HG03175 (cell line): ENCODE results near the gene SLF2.

Experiments
- ATAC-seq: cut with Tn5 transposase; IDR thresholded peaks from one replicate; pipeline ENCODE4 v1.9.1; 2021; ENCODE audit warnings: mild to moderate bottlenecking, moderate library complexity; ENCODE audit not compliant: unreplicated experiment

SLF2 gene, protein sequence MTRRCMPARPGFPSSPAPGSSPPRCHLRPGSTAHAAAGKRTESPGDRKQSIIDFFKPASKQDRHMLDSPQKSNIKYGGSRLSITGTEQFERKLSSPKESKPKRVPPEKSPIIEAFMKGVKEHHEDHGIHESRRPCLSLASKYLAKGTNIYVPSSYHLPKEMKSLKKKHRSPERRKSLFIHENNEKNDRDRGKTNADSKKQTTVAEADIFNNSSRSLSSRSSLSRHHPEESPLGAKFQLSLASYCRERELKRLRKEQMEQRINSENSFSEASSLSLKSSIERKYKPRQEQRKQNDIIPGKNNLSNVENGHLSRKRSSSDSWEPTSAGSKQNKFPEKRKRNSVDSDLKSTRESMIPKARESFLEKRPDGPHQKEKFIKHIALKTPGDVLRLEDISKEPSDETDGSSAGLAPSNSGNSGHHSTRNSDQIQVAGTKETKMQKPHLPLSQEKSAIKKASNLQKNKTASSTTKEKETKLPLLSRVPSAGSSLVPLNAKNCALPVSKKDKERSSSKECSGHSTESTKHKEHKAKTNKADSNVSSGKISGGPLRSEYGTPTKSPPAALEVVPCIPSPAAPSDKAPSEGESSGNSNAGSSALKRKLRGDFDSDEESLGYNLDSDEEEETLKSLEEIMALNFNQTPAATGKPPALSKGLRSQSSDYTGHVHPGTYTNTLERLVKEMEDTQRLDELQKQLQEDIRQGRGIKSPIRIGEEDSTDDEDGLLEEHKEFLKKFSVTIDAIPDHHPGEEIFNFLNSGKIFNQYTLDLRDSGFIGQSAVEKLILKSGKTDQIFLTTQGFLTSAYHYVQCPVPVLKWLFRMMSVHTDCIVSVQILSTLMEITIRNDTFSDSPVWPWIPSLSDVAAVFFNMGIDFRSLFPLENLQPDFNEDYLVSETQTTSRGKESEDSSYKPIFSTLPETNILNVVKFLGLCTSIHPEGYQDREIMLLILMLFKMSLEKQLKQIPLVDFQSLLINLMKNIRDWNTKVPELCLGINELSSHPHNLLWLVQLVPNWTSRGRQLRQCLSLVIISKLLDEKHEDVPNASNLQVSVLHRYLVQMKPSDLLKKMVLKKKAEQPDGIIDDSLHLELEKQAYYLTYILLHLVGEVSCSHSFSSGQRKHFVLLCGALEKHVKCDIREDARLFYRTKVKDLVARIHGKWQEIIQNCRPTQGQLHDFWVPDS

GRCh38 chr10:100912605-100913469 lies at the start of gene SLF2:
Gene SLF2 (plus strand): TSS chr10:100912963. CDS start chr10:100913111, 148 bp downstream.
- ATAC-seq: peak; percentile 94

- no peak for ATAC-seq
Measured at GRCh38 chr10:100863433-100863832, 49.3 kb upstream of the SLF2 start.

GRCh38 chr10:100864036-100864885 lies 48.5 kb upstream of the SLF2 start:
- ATAC-seq: no peak

- ATAC-seq: no peak
Measured at GRCh38 chr10:100864978-100865377, 47.8 kb upstream of the SLF2 start.

GRCh38 chr10:100866010-100866409 lies 46.8 kb upstream of the SLF2 start:
- ATAC-seq: no peak

DNA sequence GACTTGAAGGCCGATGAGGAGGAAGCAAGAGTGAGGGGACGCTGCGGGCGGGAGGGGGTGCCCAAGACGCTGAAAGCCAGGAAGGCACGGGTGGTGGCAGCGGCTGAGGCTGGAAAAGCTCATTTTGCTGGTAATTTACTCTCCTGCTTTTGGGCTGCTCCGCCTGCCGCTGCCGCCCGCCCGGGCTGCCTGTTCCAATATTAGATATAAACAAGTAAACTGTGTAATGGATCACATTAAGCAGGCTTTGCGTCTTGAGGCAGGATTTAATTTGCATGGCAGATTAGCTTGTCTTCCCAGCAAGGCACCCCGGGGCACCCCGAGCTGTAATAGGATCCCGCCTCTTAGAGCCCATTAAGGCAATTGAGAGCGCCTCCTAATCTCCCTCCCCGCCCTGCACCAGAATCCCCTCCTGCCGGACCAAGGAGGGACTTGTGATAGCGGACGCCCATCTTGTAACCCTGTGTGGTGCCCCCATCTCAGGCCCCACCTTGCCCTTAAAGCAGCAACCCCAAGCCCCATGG lies 46.1 kb upstream of the SLF2 start:
- ATAC-seq: no peak

GRCh38 chr10:100867261-100867963 lies 45.4 kb upstream of the SLF2 start:
- no peak for ATAC-seq

DNA sequence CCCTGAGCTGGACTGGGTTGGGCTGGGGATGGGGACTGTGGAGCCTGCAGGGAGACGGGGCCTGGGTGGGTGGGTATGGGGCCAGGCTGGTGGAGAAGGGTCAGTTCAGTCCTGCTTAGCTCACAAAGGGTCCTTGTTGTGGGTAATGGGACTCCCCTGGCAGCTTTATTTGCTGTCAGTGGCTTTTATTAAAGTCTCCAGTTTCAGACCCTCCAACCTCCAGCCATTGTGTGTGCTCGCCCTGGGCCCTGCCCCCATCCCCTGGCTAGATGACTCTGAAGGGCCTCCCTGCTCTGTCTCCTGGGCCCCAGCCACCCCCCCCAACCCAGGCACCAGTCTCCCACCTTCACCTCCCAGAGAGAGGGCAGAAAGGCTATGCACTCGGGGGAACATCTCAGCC lies 44.4 kb upstream of the SLF2 start:
- no peak for ATAC-seq

DNA sequence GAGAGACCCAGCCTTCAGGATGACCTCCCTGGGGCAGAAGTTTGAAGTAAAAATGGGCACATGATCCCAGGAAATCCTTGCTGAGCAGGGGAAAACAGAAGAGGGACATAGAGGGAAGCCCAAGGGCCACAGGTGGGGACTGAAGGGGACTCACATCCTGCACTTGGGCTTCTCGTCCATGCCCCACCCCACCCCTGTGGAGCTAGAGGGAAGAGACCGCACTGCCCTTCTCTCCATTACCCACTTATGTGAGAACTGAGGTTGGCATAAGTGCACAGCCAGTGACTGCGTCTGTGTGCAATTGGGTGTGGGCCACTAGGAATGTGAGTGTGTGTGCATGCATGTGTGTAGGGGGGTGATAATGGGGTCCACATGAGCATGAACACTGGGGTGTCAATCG lies 43.4 kb upstream of the SLF2 start:
- ATAC-seq: no peak

DNA sequence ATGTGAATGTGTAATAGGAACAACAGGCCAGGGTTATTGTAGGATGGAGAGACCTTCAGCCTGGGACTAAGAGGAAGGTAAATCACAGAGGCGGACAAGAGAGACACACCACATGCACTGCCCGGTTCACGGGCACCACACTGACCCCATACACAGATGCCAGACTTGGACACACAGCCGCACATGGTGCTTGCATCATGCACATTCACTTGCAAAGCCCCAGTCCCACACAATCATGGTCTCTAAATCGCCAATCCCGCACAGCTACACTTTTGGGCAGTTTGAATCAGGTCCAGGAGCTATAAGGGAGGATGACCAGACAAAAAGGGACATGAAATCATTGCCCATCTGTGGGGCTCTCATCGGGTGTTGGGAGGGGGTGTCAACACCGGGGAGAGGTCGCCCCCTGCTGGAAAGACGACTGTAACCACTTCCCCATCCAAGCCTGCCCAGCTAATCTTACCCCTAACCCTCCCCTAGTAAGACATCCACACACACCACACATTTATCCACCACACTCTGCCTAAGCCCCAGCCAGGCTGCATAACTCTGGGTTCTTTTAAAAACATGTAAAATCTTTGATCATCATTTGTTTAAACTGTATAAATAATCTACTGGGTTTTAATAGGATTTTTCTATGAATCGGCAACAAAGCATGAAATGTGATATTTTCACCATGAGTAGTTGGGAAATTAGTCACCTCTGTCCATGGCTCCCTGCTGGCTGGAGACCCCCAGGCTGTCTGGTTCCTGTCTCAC lies 40.5 kb upstream of the SLF2 start:
- no peak for ATAC-seq

DNA sequence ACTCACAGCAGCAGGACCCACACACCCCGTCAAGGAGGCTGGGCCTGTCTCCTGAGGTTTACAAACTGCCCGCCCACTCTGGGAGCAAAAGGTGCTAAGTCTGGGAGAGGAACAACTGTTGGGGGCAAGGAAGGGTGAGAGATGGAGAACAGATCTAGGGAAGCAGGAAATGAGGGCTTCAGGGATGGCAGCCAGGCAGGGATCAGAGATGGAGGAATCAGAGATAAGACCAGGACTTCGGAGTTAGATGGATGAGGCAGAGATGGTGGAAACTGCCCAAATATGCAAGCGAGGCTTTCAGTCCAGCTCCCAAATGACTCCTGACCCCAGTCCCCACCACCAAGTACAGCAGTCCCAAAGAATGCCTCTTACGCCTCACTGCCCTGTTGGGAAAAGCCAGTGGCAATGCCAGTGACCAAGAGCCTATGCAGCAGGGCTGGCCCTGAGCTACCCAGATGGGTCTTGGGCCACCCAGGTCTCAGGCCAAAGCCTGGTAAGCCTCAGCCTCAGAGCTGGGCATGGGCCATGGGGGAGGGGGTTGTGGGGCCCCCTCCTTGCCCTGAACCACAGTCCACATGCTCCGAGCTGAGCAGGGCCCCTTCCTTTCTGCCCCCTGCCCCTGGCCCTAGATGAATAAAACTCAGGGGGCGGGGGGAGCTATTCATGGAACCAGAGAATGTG lies 39.5 kb upstream of the SLF2 start:
- no peak for ATAC-seq

GRCh38 chr10:100873827-100874326 lies 38.9 kb upstream of the SLF2 start:
- ATAC-seq: no peak

DNA sequence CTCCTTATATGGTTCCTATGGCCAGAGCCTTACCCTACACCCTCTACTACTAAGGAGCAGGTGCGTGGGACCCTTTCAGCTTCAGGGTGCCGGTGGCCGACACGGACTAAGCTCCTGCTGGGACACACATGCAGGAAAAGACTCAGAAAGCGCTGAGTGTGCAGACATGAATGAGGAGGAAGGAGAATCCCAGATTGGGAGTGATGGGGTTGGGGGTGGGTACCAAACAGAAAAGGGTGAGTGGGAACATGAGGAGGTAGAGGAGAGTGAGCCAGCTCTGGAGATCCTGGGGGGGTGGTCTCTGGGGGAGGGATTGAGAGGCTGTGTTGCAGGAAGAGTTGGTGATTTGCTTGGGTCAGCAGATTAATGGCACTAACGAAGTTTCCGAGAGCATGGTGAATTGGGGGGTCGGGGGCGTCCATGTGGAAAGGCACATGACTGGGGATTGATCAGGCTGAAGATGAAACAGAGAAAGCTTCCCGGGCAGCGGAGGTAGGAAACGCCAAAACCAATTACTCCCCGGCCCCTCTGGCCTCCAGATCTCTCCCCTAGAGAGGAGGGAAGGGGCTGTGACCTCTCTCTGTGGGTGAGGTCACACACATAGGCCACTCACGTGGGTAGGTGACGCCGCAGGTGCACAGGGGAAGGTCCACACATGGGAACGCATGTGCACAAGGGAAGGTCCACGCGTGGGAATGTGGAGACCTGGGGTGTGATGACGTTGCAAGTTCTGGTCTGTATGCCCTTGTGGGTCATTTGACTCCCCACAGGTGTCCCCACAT lies 37.9 kb upstream of the SLF2 start:
- ATAC-seq: no peak

DNA sequence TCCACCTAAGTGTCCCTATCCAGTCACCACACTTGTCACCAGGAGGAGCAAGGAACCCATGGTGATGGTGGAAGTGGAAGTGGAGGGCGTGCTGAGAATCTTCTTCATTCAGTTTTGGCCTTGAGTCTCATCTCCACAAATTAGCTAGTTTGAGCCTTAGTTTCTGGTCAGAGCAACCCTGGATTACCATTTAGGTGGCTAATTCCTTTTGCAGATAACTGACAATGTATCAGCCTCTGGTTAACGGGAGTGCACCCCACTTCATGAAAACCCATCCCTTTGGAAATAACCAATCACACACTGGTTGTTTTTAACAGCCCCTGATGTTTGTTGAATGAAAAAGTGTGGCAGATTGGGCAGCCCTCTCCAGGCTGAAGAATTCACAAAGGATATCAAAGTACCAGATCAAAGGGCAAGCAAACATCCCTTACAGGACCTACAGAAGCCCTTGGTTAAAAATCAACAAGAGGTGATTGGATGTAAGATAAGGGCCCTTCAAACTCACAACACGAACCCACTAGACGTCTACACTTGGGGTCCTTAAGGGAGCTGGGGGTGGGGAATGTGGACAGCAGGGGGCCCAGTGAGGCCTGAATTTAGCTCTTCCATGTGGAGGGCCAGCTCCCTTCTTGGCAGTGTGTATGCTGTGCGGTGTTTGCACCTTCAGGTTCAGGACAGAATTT lies 37.1 kb upstream of the SLF2 start:
- ATAC-seq: no peak

DNA sequence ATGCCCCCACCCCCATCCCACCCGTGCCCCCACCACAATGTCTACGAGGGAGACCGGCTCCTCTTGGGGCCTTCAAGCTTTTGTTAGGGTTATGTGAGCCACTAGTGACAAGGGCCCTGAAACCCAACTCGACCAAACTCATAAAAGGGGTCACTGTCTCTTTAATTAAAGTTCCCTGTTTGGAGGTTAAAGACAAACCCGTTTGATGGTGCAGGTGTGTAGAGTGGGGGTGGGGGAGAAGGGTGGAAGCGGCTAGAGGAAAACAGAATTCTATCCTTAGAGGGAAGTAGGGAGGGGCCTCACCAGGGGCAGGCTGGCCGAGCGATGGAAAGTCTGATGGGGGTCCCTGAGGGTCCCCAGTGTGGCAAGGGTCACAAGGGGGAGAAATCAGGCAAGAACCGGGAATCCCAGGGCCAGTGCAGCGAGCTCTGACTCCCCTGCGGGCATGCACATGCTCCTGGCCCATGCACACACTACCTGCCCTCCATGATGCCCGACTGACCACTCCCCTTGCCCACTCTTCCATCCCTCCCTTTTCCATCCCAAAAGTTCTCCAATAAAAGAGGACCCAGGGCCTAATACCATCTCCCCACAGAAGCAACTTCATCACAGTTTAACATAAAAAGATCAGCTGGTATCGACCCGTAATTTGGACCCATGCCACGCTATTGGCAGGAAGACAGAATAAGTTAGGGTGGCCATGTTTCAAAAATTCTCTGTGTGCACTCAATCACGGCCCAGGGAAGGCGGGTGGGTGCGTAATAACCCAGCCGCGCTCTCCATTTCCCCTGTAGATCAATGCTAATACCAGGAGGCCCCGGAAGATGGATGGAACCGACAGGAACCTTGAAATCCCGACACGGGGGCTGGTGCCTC lies 35.9 kb upstream of the SLF2 start:
- no peak for ATAC-seq
